Measurements from ENCODE around the gene PDE11A. TPM values are rescaled to one million over a fixed set of nuclear protein-coding genes. Genes with fewer than 3 reads are reported as not detected.
A peak's percentile ranks its signal among the peaks of the same experiment; 100 is the strongest.

The PDE11A gene
- total RNA-seq, 1 donor from 2014 or later: 2.0 TPM

GRCh38 chr2:177638507-177638906 is 434.1 kb downstream of the PDE11A start:
- TF ChIP-seq, protein P1, sequence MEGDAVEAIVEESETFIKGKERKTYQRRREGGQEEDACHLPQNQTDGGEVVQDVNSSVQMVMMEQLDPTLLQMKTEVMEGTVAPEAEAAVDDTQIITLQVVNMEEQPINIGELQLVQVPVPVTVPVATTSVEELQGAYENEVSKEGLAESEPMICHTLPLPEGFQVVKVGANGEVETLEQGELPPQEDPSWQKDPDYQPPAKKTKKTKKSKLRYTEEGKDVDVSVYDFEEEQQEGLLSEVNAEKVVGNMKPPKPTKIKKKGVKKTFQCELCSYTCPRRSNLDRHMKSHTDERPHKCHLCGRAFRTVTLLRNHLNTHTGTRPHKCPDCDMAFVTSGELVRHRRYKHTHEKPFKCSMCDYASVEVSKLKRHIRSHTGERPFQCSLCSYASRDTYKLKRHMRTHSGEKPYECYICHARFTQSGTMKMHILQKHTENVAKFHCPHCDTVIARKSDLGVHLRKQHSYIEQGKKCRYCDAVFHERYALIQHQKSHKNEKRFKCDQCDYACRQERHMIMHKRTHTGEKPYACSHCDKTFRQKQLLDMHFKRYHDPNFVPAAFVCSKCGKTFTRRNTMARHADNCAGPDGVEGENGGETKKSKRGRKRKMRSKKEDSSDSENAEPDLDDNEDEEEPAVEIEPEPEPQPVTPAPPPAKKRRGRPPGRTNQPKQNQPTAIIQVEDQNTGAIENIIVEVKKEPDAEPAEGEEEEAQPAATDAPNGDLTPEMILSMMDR (conservative IDR thresholded peaks at IDR 0.05): no peak
- Mint-ChIP-seq H3K27me3 (no peaks in the 10 kb centered on the region), H3K4me3 (no peak overlapping the region), H3K27ac (no peak overlapping the region), H3K36me3 (no peaks in the 10 kb centered on the region), H3K4me1 (ENCODE audit: unreplicated experiment) (peaks cover 15% of the 10 kb centered on the region), H3K9me3 (peaks cover 7% of the 10 kb centered on the region)
- no peak for DNase-seq (ENCODE audit: extremely low spot score, unreplicated experiment)

DNA sequence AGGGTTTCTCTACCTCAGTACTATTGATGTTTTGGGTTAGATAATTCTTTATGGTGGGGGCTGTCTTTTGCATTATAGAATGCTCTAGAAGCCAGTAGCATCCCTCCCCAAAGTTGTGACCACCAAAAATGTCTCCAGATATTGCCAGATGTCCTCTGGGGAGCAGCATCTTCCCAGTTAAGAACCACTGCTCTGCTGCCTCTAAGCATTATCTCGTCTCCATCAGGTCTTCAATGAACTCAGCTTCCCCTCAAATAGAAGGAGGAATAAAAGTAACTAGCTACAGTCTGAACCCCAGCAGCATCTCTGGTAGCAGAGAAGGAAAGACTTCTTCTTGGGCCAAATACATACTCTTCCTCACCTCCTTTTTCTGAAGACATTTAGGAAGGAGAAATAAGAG is 435.9 kb downstream of the PDE11A start:
- Mint-ChIP-seq H3K27ac (no peak overlapping the region), H3K4me1 (ENCODE audit: unreplicated experiment) (peaks cover 15% of the 10 kb centered on the region)

GRCh38 chr2:177635696-177636095 is 436.9 kb downstream of the PDE11A start:
- Mint-ChIP-seq H3K9me3 (no peaks in the 10 kb centered on the region), H3K27ac (no peak overlapping the region), H3K4me1 (ENCODE audit: unreplicated experiment) (peaks cover 15% of the 10 kb centered on the region), H3K36me3 (no peaks in the 10 kb centered on the region), H3K4me3 (no peak overlapping the region), H3K27me3 (no peaks in the 10 kb centered on the region)
- DNase-seq (ENCODE audit: extremely low spot score, unreplicated experiment): no peak
- TF ChIP-seq, protein P1 (conservative IDR thresholded peaks at IDR 0.05): no peak

More for the DNA sequence above, 435.9 kb downstream of the PDE11A start:
- Mint-ChIP-seq H3K36me3 (no peaks in the 10 kb centered on the region), H3K27me3 (no peaks in the 10 kb centered on the region), H3K9me3 (no peaks in the 10 kb centered on the region), H3K4me3 (no peak overlapping the region)
- no peak for DNase-seq (ENCODE audit: extremely low spot score, unreplicated experiment)
- TF ChIP-seq, protein P1 (conservative IDR thresholded peaks at IDR 0.05): no peak

GRCh38 chr2:177633910-177634294 is 438.7 kb downstream of the PDE11A start:
- TF ChIP-seq, protein P1 (conservative IDR thresholded peaks at IDR 0.05): no peak
- Mint-ChIP-seq H3K9me3 (no peaks in the 10 kb centered on the region), H3K27me3 (no peaks in the 10 kb centered on the region), H3K4me3 (peak overlapping the region; percentile 82), H3K36me3 (no peaks in the 10 kb centered on the region), H3K4me1 (ENCODE audit: unreplicated experiment) (peaks cover 17% of the 10 kb centered on the region), H3K27ac (peak overlapping the region; percentile 74)
- no peak for DNase-seq (ENCODE audit: extremely low spot score, unreplicated experiment)

DNA sequence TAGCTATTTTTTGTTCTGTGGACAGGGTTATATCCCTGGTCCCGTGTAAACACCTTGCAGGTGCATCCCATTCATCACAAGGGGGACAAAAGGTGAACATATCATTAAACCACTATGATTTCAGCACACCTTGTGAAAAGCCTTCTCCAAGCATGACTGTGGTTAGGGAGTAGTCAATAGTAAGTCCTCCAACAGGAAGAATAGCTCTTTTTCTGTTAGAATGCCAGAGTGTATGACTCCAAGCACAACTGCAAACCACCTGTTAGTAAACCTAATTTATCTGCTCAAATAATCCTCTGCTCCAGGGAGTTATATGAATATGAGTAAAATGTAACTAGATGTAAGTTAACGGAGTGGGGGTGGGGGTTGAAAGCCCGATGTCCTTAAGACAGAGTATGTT is 439.5 kb downstream of the PDE11A start:
- Mint-ChIP-seq H3K9me3 (no peaks in the 10 kb centered on the region), H3K27ac (no peak overlapping the region), H3K36me3 (no peaks in the 10 kb centered on the region), H3K4me3 (no peak overlapping the region), H3K4me1 (ENCODE audit: unreplicated experiment) (peaks cover 16% of the 10 kb centered on the region), H3K27me3 (no peaks in the 10 kb centered on the region)
- no peak for DNase-seq (ENCODE audit: extremely low spot score, unreplicated experiment)
- TF ChIP-seq, protein P1 (conservative IDR thresholded peaks at IDR 0.05): no peak

DNA sequence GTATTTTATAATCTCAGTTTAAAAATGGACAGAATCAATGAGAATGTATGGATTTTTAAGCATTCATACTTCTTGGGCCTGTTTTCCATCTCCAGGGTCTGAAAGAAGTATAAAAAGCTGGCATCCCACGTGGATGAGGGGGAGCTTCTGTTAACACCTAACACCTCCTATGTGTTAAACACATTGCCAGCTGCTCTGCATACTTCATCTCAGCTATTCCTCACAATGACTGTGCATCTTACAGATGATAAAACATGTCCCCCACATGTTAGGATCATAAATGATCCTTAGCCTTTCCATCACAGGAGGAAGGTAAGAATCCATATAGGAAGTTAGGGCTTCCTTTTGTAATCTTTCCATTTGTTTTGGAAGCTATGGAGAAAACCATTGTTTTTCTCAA is 440.9 kb downstream of the PDE11A start:
- no peaks in the 10 kb centered on the region for H3K9me3 Mint-ChIP-seq
- H3K27me3 Mint-ChIP-seq: no peaks in the 10 kb centered on the region
- H3K4me3 Mint-ChIP-seq: no peak overlapping the region
- TF ChIP-seq, protein P1 (conservative IDR thresholded peaks at IDR 0.05): no peak
- no peak for DNase-seq (ENCODE audit: extremely low spot score, unreplicated experiment)
- H3K36me3 Mint-ChIP-seq: no peaks in the 10 kb centered on the region
- peaks cover 6% of the 10 kb centered on the region for H3K4me1 Mint-ChIP-seq (ENCODE audit: unreplicated experiment)
- no peak overlapping the region for H3K27ac Mint-ChIP-seq

Measured in type B pancreatic cell (in vitro differentiated cells).